Measurements from ENCODE around the gene BABAM2.
"Not testable (repeated sequence)": the region's sequence is repeated elsewhere in the genome, so short reads cannot be mapped to it uniquely, and the experiment has no call there.

The BABAM2 gene

GRCh38 chr2:28085201-28085600 is 194.7 kb downstream of the BABAM2 start:
- DNase-seq: no peak

GRCh38 chr2:28086611-28087010 is 196.1 kb downstream of the BABAM2 start:
- no peak for DNase-seq

- DNase-seq: no peak
Measured at GRCh38 chr2:28088970-28089369, 198.4 kb downstream of the BABAM2 start.

GRCh38 chr2:28089486-28089885 is 199.0 kb downstream of the BABAM2 start:
- DNase-seq: no peak

DNA sequence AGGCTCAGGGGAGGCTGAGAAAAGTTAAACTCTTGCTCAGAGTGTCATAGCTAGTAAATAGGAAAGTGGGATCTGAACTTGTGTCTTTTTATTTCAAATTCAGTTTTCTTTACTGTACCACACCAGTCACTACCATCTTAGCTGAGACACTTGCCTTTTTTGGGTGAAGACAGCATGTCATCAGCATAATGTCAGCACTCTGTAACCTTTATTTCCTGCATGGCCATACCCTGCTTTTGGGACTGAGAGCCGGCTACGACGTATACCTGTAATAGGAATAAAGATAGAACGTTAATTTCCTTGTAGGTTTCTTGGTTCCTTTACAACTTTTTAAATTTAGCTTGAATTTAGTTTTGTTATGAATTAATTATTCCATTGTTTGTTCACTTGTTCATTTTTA is 202.8 kb downstream of the BABAM2 start:
- DNase-seq: no peak

GRCh38 chr2:28093768-28094167 is 203.2 kb downstream of the BABAM2 start:
- no peak for DNase-seq

GRCh38 chr2:28094739-28095138 is 204.2 kb downstream of the BABAM2 start:
- no peak for DNase-seq

GRCh38 chr2:28095622-28096021 is 205.1 kb downstream of the BABAM2 start:
- DNase-seq: no peak

GRCh38 chr2:28096421-28096820 is 205.9 kb downstream of the BABAM2 start:
- DNase-seq: no peak

DNA sequence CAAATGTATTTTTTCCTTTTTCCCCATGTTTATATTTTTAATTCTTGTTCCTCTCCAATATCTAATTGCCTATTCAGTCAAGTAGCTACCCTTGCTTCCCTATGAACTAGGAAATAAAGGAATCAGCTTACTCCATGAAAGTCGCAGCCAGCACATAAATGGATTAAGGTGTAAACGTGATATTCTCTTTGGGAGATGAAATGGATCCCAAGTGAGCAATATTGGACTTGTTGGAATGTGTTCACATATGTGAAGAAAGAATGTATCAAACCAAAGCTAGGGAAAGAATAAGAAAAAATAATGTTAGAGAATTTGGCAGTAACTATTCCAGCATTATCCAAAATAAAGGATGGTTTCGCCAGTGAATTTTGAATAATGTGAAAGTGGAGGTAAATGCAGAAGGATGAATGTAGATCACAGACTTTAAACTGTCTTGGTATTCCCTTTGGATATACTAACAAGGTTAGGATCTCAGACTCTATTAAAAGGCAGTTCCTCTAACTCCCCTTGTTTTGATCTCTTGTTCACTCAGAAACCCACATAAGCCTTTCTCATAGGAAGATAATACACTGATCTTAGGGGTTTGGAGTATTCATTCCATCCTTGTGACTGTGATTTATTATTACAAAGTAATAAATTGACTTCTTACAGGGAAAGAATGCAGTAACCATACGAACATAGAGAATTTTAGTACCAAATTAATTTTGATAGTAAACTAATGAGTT is 208.1 kb downstream of the BABAM2 start:
- no peak for DNase-seq

DNA sequence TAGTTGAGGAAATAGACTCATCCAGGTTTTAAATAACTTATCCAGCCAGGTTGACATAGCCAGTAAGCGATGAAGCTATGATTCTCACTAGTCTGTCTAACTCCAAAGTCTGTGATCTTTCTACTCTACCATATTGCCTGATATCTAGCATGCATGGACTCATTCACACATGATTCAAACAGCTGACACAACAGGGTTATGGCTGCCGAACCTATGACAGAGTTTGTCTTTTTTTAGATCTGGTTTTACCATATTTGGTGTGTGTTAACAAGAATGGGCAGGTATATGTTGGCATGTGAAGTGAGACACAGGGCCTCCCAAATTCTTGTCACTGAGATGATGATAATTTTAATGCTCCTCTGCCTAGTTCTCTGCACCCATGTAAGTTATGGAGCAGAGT is 210.6 kb downstream of the BABAM2 start:
- no peak for DNase-seq

DNA sequence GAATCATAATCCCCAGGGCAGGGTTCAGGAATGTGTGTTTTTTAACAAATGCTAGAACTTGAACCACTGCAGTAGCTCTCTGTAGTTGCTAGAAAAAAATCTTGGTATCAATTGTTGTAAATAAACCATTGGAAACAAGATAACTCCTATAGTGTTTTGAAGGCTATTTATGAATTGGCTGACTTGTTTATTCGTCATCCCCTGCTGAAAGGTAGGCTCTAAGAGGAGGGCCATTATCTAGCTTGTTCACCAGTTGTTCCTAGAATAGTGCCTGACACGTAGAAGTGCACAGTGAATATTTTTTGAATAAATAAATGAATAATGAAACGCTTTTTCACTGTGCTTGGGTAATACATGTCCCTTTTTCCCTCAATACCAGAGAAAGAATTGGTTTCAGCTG is 211.4 kb downstream of the BABAM2 start:
- DNase-seq: no peak

GRCh38 chr2:28102455-28102874 is 211.9 kb downstream of the BABAM2 start:
- no peak for DNase-seq

DNA sequence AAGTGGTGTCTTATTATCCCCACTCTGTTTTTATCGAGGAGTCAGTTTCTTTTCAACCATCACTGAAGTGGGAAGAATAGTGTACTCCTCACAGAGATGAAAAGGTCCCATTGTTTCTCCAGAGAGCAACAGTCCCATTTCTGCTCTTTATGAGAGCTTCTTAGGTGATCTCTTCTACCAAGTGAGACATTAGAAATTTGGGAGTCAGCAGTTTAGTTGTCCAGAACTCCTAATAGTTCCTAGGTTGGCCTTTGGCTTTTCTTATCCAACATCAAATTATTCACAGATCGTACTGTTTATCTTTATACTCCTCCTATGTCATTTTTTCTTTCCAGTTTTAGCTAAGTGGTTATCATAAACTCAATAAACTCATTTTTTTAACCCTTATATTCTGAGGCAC is 213.1 kb downstream of the BABAM2 start:
- DNase-seq: no peak

GRCh38 chr2:28108143-28108542 is 217.6 kb downstream of the BABAM2 start:
- no peak for DNase-seq

- DNase-seq: not testable (repeated sequence)
Measured at GRCh38 chr2:28113771-28114170, 223.2 kb downstream of the BABAM2 start.

DNA sequence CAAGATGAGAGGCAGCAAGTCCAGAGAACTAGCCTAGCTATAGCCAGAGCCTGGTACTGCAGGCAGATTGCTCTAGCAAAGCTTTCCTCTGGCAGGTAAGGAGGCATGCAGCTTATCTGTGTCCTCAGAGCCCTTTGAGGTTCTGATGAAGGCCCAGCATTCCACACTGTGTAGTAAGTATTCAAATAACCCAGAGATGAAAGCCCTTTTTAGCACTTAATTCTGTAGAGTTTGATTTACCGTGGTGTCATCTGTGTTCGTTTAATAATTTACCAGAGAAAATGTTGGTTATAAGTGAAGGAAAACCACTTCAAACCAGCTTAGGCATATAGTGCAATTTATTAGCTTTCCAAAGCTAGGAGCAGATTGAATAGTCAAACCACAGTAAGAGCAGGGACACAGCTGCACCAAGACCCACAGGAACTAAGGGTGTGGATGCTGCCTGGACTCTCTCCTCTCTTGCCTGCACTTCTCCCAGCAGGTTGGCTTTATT is 226.6 kb downstream of the BABAM2 start:
- no peak for DNase-seq

DNA sequence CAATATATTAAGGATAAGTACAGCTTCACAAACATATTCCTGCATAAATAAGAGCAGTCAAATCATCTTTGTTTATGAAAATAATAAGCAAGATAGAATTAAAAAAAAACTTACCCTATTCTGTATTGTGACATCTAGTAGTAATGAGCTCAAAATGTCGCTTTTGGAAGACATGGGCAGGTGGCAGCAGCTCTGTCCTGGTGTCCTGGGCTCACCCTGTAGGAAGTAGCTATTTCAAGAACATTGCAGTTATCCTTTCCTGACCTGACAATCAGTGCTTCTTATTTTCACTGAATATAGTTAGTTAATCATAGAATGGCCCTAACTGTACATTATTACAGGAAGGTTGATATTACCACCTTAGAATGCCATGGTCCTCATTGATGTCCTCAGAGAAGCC is 229.1 kb downstream of the BABAM2 start:
- no peak for DNase-seq

- no peak for DNase-seq
Measured at GRCh38 chr2:28128281-28128950, 237.9 kb downstream of the BABAM2 start.

- DNase-seq: no peak
Measured at GRCh38 chr2:28129955-28130695, 239.6 kb downstream of the BABAM2 start.

GRCh38 chr2:28133778-28134177 is 243.2 kb downstream of the BABAM2 start:
- no peak for DNase-seq

GRCh38 chr2:28134262-28134812 is 243.8 kb downstream of the BABAM2 start:
- no peak for DNase-seq

GRCh38 chr2:28134857-28135256 is 244.3 kb downstream of the BABAM2 start:
- DNase-seq: no peak

GRCh38 chr2:28135324-28135723 is 244.8 kb downstream of the BABAM2 start:
- no peak for DNase-seq

Measured in stimulated activated CD4-positive, alpha-beta T cell treated with anti-CD3 and anti-CD28 coated beads, Interleukin-12 subunit alpha, Interleukin-12 subunit beta, amount 100 ng/mL, for 4 hours (primary cell).